H9 (cell line): ENCODE measurements around the gene TYRP1. TPM values are rescaled to one million over a fixed set of nuclear protein-coding genes. Genes with fewer than 3 reads are reported as not detected.

Experiments
- DNase-seq: peaks from one replicate; pipeline ENCODE4 v3.0.0-alpha.2; 2017
- H2AFZ ChIP-seq: one replicate; pipeline ENCODE4 v1.6.1; 2013; ENCODE audit warnings: mild to moderate bottlenecking, low read length, control low read depth, moderate library complexity
- H2AK5ac ChIP-seq: 2 replicates; pipeline ENCODE4 v1.6.1; 2013; ENCODE audit warnings: low read length, control low read depth, mixed read lengths; ENCODE audit not compliant: insufficient read length
- H2BK120ac ChIP-seq: one replicate; pipeline ENCODE4 v1.6.1; 2013; ENCODE audit warnings: low read depth, mild to moderate bottlenecking, low read length, control low read depth, inconsistent platforms; ENCODE audit not compliant: poor library complexity, severe bottlenecking
- H2BK12ac ChIP-seq: 2 replicates; pipeline ENCODE4 v1.6.1; 2013; ENCODE audit warnings: low read length, control low read depth, mixed read lengths, low read depth; ENCODE audit not compliant: insufficient read length
- H2BK15ac ChIP-seq: 2 replicates; pipeline ENCODE4 v1.6.1; 2013; ENCODE audit warnings: low read depth, low read length, control low read depth
- H2BK20ac ChIP-seq: one replicate; pipeline ENCODE4 v1.6.1; 2013; ENCODE audit warnings: low read depth, mild to moderate bottlenecking, low read length, control low read depth, inconsistent platforms; ENCODE audit not compliant: poor library complexity, severe bottlenecking
- H2BK5ac ChIP-seq: 2 replicates; pipeline ENCODE4 v1.6.1; 2013; ENCODE audit warnings: low read length, control low read depth, mixed read lengths; ENCODE audit not compliant: insufficient read length
- H3K14ac ChIP-seq: 2 replicates; pipeline ENCODE4 v1.6.1; 2013; ENCODE audit warnings: low read length, control low read depth; ENCODE audit not compliant: insufficient read depth
- H3K18ac ChIP-seq: 2 replicates; pipeline ENCODE4 v1.6.1; 2013; ENCODE audit warnings: low read depth, mild to moderate bottlenecking, mixed read lengths, low read length, control low read depth; ENCODE audit not compliant: insufficient read length
- H3K23ac ChIP-seq: 2 replicates; pipeline ENCODE4 v1.6.1; 2013; ENCODE audit warnings: low read length, control low read depth, mixed read lengths, low read depth; ENCODE audit not compliant: insufficient read length
- H3K23me2 ChIP-seq: 2 replicates; pipeline ENCODE4 v1.6.1; 2013; ENCODE audit warnings: low read depth, mild to moderate bottlenecking, mixed read lengths, low read length, control low read depth; ENCODE audit not compliant: insufficient read length, poor library complexity, severe bottlenecking
- H3K27ac ChIP-seq: 2 replicates; pipeline ENCODE4 v1.5.1; 2013; ENCODE audit warnings: low read length, control low read depth, mixed read lengths, low read depth; ENCODE audit not compliant: insufficient read length
- H3K27me3 ChIP-seq: 2 replicates; pipeline ENCODE4 v1.6.1; 2013; ENCODE audit warnings: low read length, control low read depth, inconsistent platforms; ENCODE audit not compliant: insufficient read depth
- H3K4ac ChIP-seq: 2 replicates; pipeline ENCODE4 v1.6.1; 2013; ENCODE audit warnings: low read depth, mild to moderate bottlenecking, control low read depth, inconsistent platforms, low read length, moderate library complexity
- H3K4me1 ChIP-seq: 2 replicates; pipeline ENCODE4 v1.6.1; 2013; ENCODE audit warnings: low read length, control low read depth, inconsistent platforms; ENCODE audit not compliant: insufficient read depth
- H3K4me2 ChIP-seq: 2 replicates; pipeline ENCODE4 v1.6.1; 2013; ENCODE audit warnings: low read length, control low read depth, mixed read lengths; ENCODE audit not compliant: insufficient read length, insufficient read depth
- H3K56ac ChIP-seq: 2 replicates; pipeline ENCODE4 v1.6.1; 2013; ENCODE audit warnings: low read depth, mild to moderate bottlenecking, mixed read lengths, low read length, control low read depth; ENCODE audit not compliant: insufficient read length
- H3K79me1 ChIP-seq: 2 replicates; pipeline ENCODE4 v1.6.1; 2013; ENCODE audit warnings: low read depth, mild to moderate bottlenecking, moderate library complexity, low read length, control low read depth, inconsistent platforms; ENCODE audit not compliant: insufficient read depth, poor library complexity, severe bottlenecking
- H3K79me2 ChIP-seq: 2 replicates; pipeline ENCODE4 v1.6.1; 2013; ENCODE audit warnings: low read length, control low read depth, inconsistent platforms; ENCODE audit not compliant: insufficient read depth
- H3K9ac ChIP-seq: 2 replicates; pipeline ENCODE4 v1.6.1; 2013; ENCODE audit warnings: low read length, control low read depth, mixed read lengths; ENCODE audit not compliant: insufficient read length; ENCODE audit errors: extremely low read depth
- H3K9me3 ChIP-seq: one replicate; pipeline ENCODE4 v1.6.1; 2013; ENCODE audit warnings: low read depth, low read length, inconsistent platforms; ENCODE audit not compliant: control insufficient read depth
- H3T11ph ChIP-seq: one replicate; pipeline ENCODE4 v1.6.1; 2013; ENCODE audit warnings: mild to moderate bottlenecking, low read length, control low read depth, inconsistent platforms
- H4K20me1 ChIP-seq: one replicate; pipeline ENCODE4 v1.6.1; 2013; ENCODE audit not compliant: control insufficient read depth, insufficient read length, insufficient read depth
- H4K5ac ChIP-seq: 2 replicates; pipeline ENCODE4 v1.6.1; 2013; ENCODE audit warnings: low read depth, mild to moderate bottlenecking, mixed read lengths, low read length, control low read depth; ENCODE audit not compliant: insufficient read length
- H4K8ac ChIP-seq: replicated peaks from 2 replicates; pipeline ENCODE4 v1.6.1; 2013; ENCODE audit warnings: low read length, control low read depth, mixed read lengths, low read depth; ENCODE audit not compliant: insufficient read length
- H4K91ac ChIP-seq: 2 replicates; pipeline ENCODE4 v1.6.1; 2013; ENCODE audit warnings: low read depth, mild to moderate bottlenecking, moderate library complexity, mixed read lengths, low read length, control low read depth; ENCODE audit not compliant: insufficient read length
- H3K27ac Mint-ChIP-seq, 3 experiments: 2 replicates in 2 of 3; 3 replicates in 1 of 3; pipeline ENCODE4 v1.8.0; 2020 to 2021; ENCODE audit warnings: mixed read lengths in 3 of 3, mild to moderate bottlenecking in 1 of 3, moderate library complexity in 1 of 3
- H3K27me3 Mint-ChIP-seq: 2 replicates; pipeline ENCODE4 v1.8.0; 2021; ENCODE audit warnings: low read depth, mild to moderate bottlenecking, moderate library complexity, mixed read lengths
- H3K36me3 Mint-ChIP-seq, 3 experiments: 2 replicates in 2 of 3; 3 replicates in 1 of 3; pipeline ENCODE4 v1.8.0; 2020 to 2021; ENCODE audit warnings: low read depth in 3 of 3, mixed read lengths in 3 of 3; ENCODE audit not compliant: insufficient read depth in 1 of 3
- H3K4me1 Mint-ChIP-seq, 2 experiments: 2 replicates each; pipeline ENCODE4 v1.8.0; 2020; ENCODE audit warnings: mixed read lengths in 2 of 2
- H3K4me3 Mint-ChIP-seq, 2 experiments: 2 replicates in 1 of 2; 3 replicates in 1 of 2; pipeline ENCODE4 v1.8.0; 2020 to 2021; ENCODE audit warnings: mild to moderate bottlenecking in 2 of 2, mixed read lengths in 2 of 2, moderate library complexity in 1 of 2
- H3K9me3 Mint-ChIP-seq, 2 experiments: 2 replicates in 1 of 2; 3 replicates in 1 of 2; pipeline ENCODE4 v1.8.0; 2020; ENCODE audit warnings: mild to moderate bottlenecking in 2 of 2, mixed read lengths in 2 of 2, moderate library complexity in 1 of 2
- WGBS: extraction: QIAGEN DNeasy Blood & Tissue Kit; methylation state at CpG from one replicate; pipeline ENCODE4 v1.1.7; 2013; ENCODE audit warnings: missing lambda C conversion rate, low lambda C conversion rate, mixed read lengths; ENCODE audit not compliant: insufficient read length; ENCODE audit errors: extremely low coverage; 5-methylcytosine and 5-hydroxymethylcytosine counted together
- total RNA-seq: library from RNA; stranded (reverse); gene quantifications from 2 replicates; pipeline ENCODE4 v1.2.1, GENCODE V29; 2021
- TF ChIP-seq, protein P1 (sequence below): fragments of 200-600 bp; sonication (generic); conservative IDR thresholded peaks from 3 replicates; pipeline ENCODE4 v1.8.0; 2021; ENCODE audit warnings: antibody characterized with exemption, mild to moderate bottlenecking

TYRP1 gene
- total RNA-seq, 1 experiment from 2014 or later: not detected

DNA sequence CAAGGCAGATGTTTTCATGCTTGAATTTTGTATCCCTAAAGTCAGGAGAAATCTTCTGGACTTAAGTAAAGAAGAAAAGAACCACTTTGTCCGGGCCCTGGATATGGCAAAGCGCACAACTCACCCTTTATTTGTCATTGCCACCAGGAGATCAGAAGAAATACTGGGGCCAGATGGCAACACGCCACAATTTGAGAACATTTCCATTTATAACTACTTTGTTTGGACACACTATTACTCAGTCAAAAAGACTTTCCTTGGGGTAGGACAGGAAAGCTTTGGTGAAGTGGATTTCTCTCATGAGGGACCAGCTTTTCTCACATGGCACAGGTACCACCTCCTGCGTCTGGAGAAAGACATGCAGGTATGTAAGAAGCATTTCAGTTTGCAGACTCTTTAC is 2.3 kb downstream of the TYRP1 start:
- Histone ChIP-seq H2BK20ac (no peak overlapping the region), H2BK120ac (no peak overlapping the region), H3K9ac (no peak overlapping the region), H4K8ac (no peak overlapping the region), H3K23me2 (no peaks in the 10 kb centered on the region), H3K4ac (no peak overlapping the region), H2BK5ac (no peak overlapping the region), H3T11ph (no peak overlapping the region), H4K20me1 (no peaks in the 10 kb centered on the region), H3K23ac (no peak overlapping the region), H3K27me3 (no peaks in the 10 kb centered on the region), H3K4me2 (no peak overlapping the region), H3K4me1 (no peaks in the 10 kb centered on the region), H2BK15ac (no peak overlapping the region), H3K27ac (no peak overlapping the region), H2AK5ac (no peak overlapping the region), H3K79me1 (no peaks in the 10 kb centered on the region), H2AFZ (no peak overlapping the region), H4K5ac (no peak overlapping the region), H3K14ac (no peak overlapping the region), H2BK12ac (no peak overlapping the region), H3K9me3 (no peaks in the 10 kb centered on the region), H3K56ac (no peak overlapping the region), H3K79me2 (no peaks in the 10 kb centered on the region), H3K18ac (no peak overlapping the region), H4K91ac (no peak overlapping the region)
- Mint-ChIP-seq H3K4me3 (no peak overlapping the region), H3K36me3 (no peaks in the 10 kb centered on the region), H3K4me1 (0 out of 4 replicates have a peak, but pooled peaks cover 0 to 3% of the 10 kb centered on the region in 2 experiments), H3K27ac (no peak overlapping the region; a peak in 1 of 7 replicates), H3K27me3 (no peaks in the 10 kb centered on the region), H3K9me3 (no peaks in the 10 kb centered on the region)
- WGBS: no CpG with 5 or more reads among the region's 4 CpGs
- TF ChIP-seq, protein P1, sequence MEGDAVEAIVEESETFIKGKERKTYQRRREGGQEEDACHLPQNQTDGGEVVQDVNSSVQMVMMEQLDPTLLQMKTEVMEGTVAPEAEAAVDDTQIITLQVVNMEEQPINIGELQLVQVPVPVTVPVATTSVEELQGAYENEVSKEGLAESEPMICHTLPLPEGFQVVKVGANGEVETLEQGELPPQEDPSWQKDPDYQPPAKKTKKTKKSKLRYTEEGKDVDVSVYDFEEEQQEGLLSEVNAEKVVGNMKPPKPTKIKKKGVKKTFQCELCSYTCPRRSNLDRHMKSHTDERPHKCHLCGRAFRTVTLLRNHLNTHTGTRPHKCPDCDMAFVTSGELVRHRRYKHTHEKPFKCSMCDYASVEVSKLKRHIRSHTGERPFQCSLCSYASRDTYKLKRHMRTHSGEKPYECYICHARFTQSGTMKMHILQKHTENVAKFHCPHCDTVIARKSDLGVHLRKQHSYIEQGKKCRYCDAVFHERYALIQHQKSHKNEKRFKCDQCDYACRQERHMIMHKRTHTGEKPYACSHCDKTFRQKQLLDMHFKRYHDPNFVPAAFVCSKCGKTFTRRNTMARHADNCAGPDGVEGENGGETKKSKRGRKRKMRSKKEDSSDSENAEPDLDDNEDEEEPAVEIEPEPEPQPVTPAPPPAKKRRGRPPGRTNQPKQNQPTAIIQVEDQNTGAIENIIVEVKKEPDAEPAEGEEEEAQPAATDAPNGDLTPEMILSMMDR: no peak
- DNase-seq: no peak
